GM21528 (cell line): ENCODE data around the gene DBF4B.

Source experiments
- ATAC-seq: cut with Tn5 transposase; IDR thresholded peaks from one replicate; pipeline ENCODE4 v1.9.1; 2021; ENCODE audit warnings: mild to moderate bottlenecking, moderate library complexity; ENCODE audit not compliant: unreplicated experiment, low FRiP score

The DBF4B gene

GRCh38 chr17:44759086-44759915, 50.8 kb downstream of the DBF4B start:
- ATAC-seq, result no peak

- ATAC-seq, result no peak
Observed at GRCh38 chr17:44759916-44760243, 51.4 kb downstream of the DBF4B start.

- no peak for ATAC-seq
Observed at GRCh38 chr17:44760474-44761308, 52.2 kb downstream of the DBF4B start.

- ATAC-seq, result no peak
Observed at GRCh38 chr17:44761932-44762810, 53.7 kb downstream of the DBF4B start.

GRCh38 chr17:44763170-44763569, 54.7 kb downstream of the DBF4B start:
- no peak for ATAC-seq

- ATAC-seq, result no peak
Observed at GRCh38 chr17:44765965-44766364, 57.5 kb downstream of the DBF4B start.

- no peak for ATAC-seq
Observed at GRCh38 chr17:44766409-44767038, 58.1 kb downstream of the DBF4B start.

GRCh38 chr17:44767493-44767892, 59.0 kb downstream of the DBF4B start:
- no peak for ATAC-seq

GRCh38 chr17:44768505-44769142, 60.2 kb downstream of the DBF4B start:
- no peak for ATAC-seq

- ATAC-seq, result no peak
Observed at GRCh38 chr17:44769230-44769629, 60.8 kb downstream of the DBF4B start.

GRCh38 chr17:44769647-44770084, 61.2 kb downstream of the DBF4B start:
- ATAC-seq, result no peak

- no peak for ATAC-seq
Observed at GRCh38 chr17:44770166-44770925, 61.9 kb downstream of the DBF4B start.

- no peak for ATAC-seq
Observed at GRCh38 chr17:44772308-44773045, 64.0 kb downstream of the DBF4B start.

GRCh38 chr17:44773140-44773539, 64.7 kb downstream of the DBF4B start:
- no peak for ATAC-seq

- ATAC-seq, result peak; percentile 31
Observed at GRCh38 chr17:44774271-44775135, 66.0 kb downstream of the DBF4B start.

GRCh38 chr17:44775136-44775837, 66.8 kb downstream of the DBF4B start:
- ATAC-seq, result peak; percentile 77
